SH-SY5Y (cell line): Measurements from ENCODE around the gene MEF2D.

Experiments
- GATA2 ChIP-seq: IDR thresholded peaks from 2 replicates; pipeline ENCODE4 v1.6.1; 2011; ENCODE audit warnings: mild to moderate bottlenecking, low read depth, low read length
- GATA3 ChIP-seq: IDR thresholded peaks from 2 replicates; pipeline ENCODE4 v1.6.1; 2011; ENCODE audit warnings: low read depth, mild to moderate bottlenecking, low read length, moderate library complexity

DNA sequence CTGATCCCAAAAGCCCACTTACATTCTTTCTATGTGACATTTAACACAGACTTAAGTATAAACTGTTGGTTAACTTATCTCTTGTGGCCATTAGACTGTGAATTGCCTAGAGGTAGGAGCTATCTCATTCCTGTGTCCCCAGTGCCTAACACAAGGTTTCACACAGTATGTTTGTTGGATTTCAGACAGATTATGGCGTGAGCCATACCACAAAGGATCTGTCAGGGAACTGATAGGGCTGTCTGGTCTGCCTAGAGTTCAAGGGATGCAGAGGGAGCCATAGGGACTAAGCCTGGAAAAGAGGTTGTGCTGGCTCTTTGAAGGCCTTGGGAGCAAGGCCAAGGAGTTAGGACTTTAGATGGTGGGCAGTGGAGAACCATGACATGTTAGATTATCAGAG, 40.0 kb downstream of the MEF2D start:
- TF ChIP-seq GATA2: no peak
- no peak for TF ChIP-seq GATA3
